ENCODE data around the gene CLEC4F. TPM values are rescaled to one million over a fixed set of nuclear protein-coding genes. Genes with fewer than 3 reads are reported as not detected.

Gene CLEC4F
- total RNA-seq, 1 experiment from 2014 or later, result not detected

- Mint-ChIP-seq H3K9me3 (ENCODE audit: unreplicated experiment) (no peaks in the 10 kb centered on the region), H3K4me3 (ENCODE audit: unreplicated experiment) (no peak overlapping the region), H3K4me1 (ENCODE audit: low read depth, unreplicated experiment) (no peaks in the 10 kb centered on the region), H3K27ac (ENCODE audit: unreplicated experiment) (no peak overlapping the region), H3K27me3 (ENCODE audit: insufficient read depth, unreplicated experiment) (peaks cover 23% of the 10 kb centered on the region), H3K36me3 (ENCODE audit: insufficient read depth, unreplicated experiment) (no peaks in the 10 kb centered on the region)
- CTCF ChIA-PET, result no interaction called here
- POLR2A ChIA-PET, result no interaction called here
- Histone ChIP-seq H3K9me3 (no peaks in the 10 kb centered on the region), H3K27me3 (replicated peaks; ENCODE audit: control insufficient read depth, insufficient read depth, low read length) (no peaks in the 10 kb centered on the region; the same call in 1 of the 2 replicates), H3K36me3 (ENCODE audit: control insufficient read depth, insufficient read depth, low read length) (no peaks in the 10 kb centered on the region), H3K4me1 (no peaks in the 10 kb centered on the region), H3K4me3 (ENCODE audit: low read depth, low read length) (no peak overlapping the region)
- BruUV-seq (replicated peaks), result no TSS peak
- intact Hi-C loops (cut with micrococcal nuclease; ENCODE audit: unreplicated experiment), result no loop called here
- DNase-seq, result no peak
- TF ChIP-seq, protein P1, sequence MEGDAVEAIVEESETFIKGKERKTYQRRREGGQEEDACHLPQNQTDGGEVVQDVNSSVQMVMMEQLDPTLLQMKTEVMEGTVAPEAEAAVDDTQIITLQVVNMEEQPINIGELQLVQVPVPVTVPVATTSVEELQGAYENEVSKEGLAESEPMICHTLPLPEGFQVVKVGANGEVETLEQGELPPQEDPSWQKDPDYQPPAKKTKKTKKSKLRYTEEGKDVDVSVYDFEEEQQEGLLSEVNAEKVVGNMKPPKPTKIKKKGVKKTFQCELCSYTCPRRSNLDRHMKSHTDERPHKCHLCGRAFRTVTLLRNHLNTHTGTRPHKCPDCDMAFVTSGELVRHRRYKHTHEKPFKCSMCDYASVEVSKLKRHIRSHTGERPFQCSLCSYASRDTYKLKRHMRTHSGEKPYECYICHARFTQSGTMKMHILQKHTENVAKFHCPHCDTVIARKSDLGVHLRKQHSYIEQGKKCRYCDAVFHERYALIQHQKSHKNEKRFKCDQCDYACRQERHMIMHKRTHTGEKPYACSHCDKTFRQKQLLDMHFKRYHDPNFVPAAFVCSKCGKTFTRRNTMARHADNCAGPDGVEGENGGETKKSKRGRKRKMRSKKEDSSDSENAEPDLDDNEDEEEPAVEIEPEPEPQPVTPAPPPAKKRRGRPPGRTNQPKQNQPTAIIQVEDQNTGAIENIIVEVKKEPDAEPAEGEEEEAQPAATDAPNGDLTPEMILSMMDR (IDR thresholded peaks at IDR 0.05; ENCODE audit: insufficient read depth in 1 of 2, low read depth in 1 of 2, low read length in 1 of 2, severe bottlenecking in 1 of 2, unreplicated experiment in 1 of 2), result no peak
Observed at GRCh38 chr2:70826696-70827350, 6.4 kb upstream of the CLEC4F start.

DNA sequence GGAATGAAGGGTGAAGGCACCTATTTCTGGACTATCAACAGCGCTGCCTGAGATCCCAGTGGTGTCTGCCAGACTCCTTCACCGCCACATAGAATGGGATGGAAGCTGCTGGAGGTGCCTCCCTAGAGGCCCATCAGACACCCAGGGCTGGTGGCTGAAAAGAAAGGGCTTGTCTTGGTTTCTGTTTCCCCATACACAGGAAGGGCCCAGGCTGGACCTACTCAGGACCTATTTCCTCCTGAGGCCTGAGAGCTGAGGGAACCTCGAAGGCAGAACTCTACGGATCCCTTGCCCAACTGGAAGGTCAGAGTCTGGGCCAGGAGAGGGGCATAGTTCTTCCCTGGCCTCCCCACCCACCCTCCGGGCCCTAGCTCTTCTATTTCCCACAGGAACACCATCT, 2.9 kb upstream of the CLEC4F start:
- H3K4me3 Mint-ChIP-seq (ENCODE audit: unreplicated experiment), result no peak overlapping the region

DNA sequence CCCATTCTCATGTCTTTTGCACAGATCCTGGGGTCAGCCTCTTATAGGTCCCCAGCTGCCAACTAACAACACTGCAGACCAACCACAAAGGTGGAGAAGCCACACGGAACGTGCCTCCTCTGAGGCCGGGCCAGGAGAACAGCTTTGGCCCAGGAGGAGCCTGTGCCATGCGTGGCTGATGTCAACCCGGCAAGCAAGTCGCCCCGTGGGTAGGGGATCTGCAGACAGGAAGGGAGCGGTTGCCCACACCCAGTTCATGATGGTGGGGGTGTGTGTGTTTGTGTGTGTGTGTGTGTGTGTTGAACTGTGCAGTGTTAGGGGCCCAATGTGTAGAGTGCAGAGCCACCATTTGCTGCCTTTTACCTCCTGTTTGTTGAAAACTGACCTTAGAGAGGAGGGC, 2.4 kb upstream of the CLEC4F start:
- no peaks in the 10 kb centered on the region for H3K36me3 Mint-ChIP-seq (ENCODE audit: insufficient read depth, unreplicated experiment)
- Histone ChIP-seq H3K4me3 (ENCODE audit: low read depth, low read length) (no peak overlapping the region), H3K27me3 (replicated peaks; ENCODE audit: control insufficient read depth, insufficient read depth, low read length) (no peaks in the 10 kb centered on the region), H3K36me3 (ENCODE audit: control insufficient read depth, insufficient read depth, low read length) (no peaks in the 10 kb centered on the region), H3K4me1 (no peaks in the 10 kb centered on the region), H3K9me3 (no peaks in the 10 kb centered on the region)
- peaks cover 27% of the 10 kb centered on the region for H3K27me3 Mint-ChIP-seq (ENCODE audit: insufficient read depth, unreplicated experiment)
- POLR2A ChIA-PET, result no interaction called here
- CTCF ChIA-PET, result no interaction called here
- no TSS peak for BruUV-seq (replicated peaks)
- TF ChIP-seq, protein P1 (IDR thresholded peaks at IDR 0.05; ENCODE audit: insufficient read depth in 1 of 2, low read depth in 1 of 2, low read length in 1 of 2, severe bottlenecking in 1 of 2, unreplicated experiment in 1 of 2), result no peak
- H3K4me3 Mint-ChIP-seq (ENCODE audit: unreplicated experiment), result no peak overlapping the region
- no peaks in the 10 kb centered on the region for H3K9me3 Mint-ChIP-seq (ENCODE audit: unreplicated experiment)
- no peak overlapping the region for H3K27ac Mint-ChIP-seq (ENCODE audit: unreplicated experiment)
- DNase-seq, result no peak
- H3K4me1 Mint-ChIP-seq (ENCODE audit: low read depth, unreplicated experiment), result no peaks in the 10 kb centered on the region
- intact Hi-C loops (cut with micrococcal nuclease; ENCODE audit: unreplicated experiment), result no loop called here

More for the DNA sequence above, 2.9 kb upstream of the CLEC4F start:
- ChIA-PET CTCF (no interaction called here), POLR2A (no interaction called here)
- Mint-ChIP-seq H3K9me3 (ENCODE audit: unreplicated experiment) (no peaks in the 10 kb centered on the region), H3K4me1 (ENCODE audit: low read depth, unreplicated experiment) (no peaks in the 10 kb centered on the region), H3K27ac (ENCODE audit: unreplicated experiment) (no peak overlapping the region), H3K36me3 (ENCODE audit: insufficient read depth, unreplicated experiment) (no peaks in the 10 kb centered on the region), H3K27me3 (ENCODE audit: insufficient read depth, unreplicated experiment) (peaks cover 24% of the 10 kb centered on the region)
- Histone ChIP-seq H3K27me3 (replicated peaks; ENCODE audit: control insufficient read depth, insufficient read depth, low read length) (no peaks in the 10 kb centered on the region; the same call in 1 of the 2 replicates), H3K4me1 (no peaks in the 10 kb centered on the region), H3K9me3 (no peaks in the 10 kb centered on the region), H3K36me3 (ENCODE audit: control insufficient read depth, insufficient read depth, low read length) (no peaks in the 10 kb centered on the region), H3K4me3 (ENCODE audit: low read depth, low read length) (no peak overlapping the region)
- BruUV-seq (replicated peaks), result no TSS peak
- intact Hi-C loops (cut with micrococcal nuclease; ENCODE audit: unreplicated experiment), result no loop called here
- TF ChIP-seq, protein P1 (IDR thresholded peaks at IDR 0.05; ENCODE audit: insufficient read depth in 1 of 2, low read depth in 1 of 2, low read length in 1 of 2, severe bottlenecking in 1 of 2, unreplicated experiment in 1 of 2), result no peak
- DNase-seq, result no peak

Measured in Caco-2 (cell line).